Measurements from ENCODE around the gene NOVA2.
A peak's percentile ranks its signal among the peaks of the same experiment; 100 is the strongest.

The NOVA2 gene

GRCh38 chr19:46014941-46015686 lies 41.4 kb upstream of the NOVA2 start:
- peak overlapping the region; percentile 51 for H3K4me3 Mint-ChIP-seq
- ATAC-seq = peak; percentile 62
- H3K27me3 Mint-ChIP-seq = peaks cover 15% of the 10 kb centered on the region
- no peaks in the 10 kb centered on the region for H3K9me3 Mint-ChIP-seq
- peaks cover 4% of the 10 kb centered on the region for H3K36me3 Mint-ChIP-seq (ENCODE audit: low read depth)
- no peak overlapping the region for H3K27ac Mint-ChIP-seq
- peaks cover 18% of the 10 kb centered on the region for H3K4me1 Mint-ChIP-seq
- peak; percentile 67 for DNase-seq

GRCh38 chr19:46014534-46014933 lies 40.9 kb upstream of the NOVA2 start:
- Mint-ChIP-seq H3K4me3 (peak overlapping the region; percentile 12), H3K27ac (no peak overlapping the region), H3K36me3 (ENCODE audit: low read depth) (peaks cover 7% of the 10 kb centered on the region), H3K9me3 (no peaks in the 10 kb centered on the region), H3K27me3 (peaks cover 15% of the 10 kb centered on the region), H3K4me1 (peaks cover 18% of the 10 kb centered on the region)
- ATAC-seq (no peak), DNase-seq (no peak)

- H3K4me1 Mint-ChIP-seq = peaks cover 6% of the 10 kb centered on the region
- H3K9me3 Mint-ChIP-seq = no peaks in the 10 kb centered on the region
- H3K36me3 Mint-ChIP-seq (ENCODE audit: low read depth) = peaks cover 12% of the 10 kb centered on the region
- DNase-seq = peak; percentile 69
- peaks cover 6% of the 10 kb centered on the region for H3K27me3 Mint-ChIP-seq
- no peak overlapping the region for H3K4me3 Mint-ChIP-seq
- no peak overlapping the region for H3K27ac Mint-ChIP-seq
- peak; percentile 65 for ATAC-seq
Measured at GRCh38 chr19:46009530-46010510, 36.2 kb upstream of the NOVA2 start.

GRCh38 chr19:46006411-46006810 lies 32.7 kb upstream of the NOVA2 start:
- Mint-ChIP-seq H3K4me1 (peaks cover 2% of the 10 kb centered on the region), H3K27ac (no peak overlapping the region), H3K36me3 (ENCODE audit: low read depth) (peaks cover 11% of the 10 kb centered on the region), H3K9me3 (no peaks in the 10 kb centered on the region), H3K27me3 (no peaks in the 10 kb centered on the region), H3K4me3 (no peak overlapping the region)
- no peak for DNase-seq
- ATAC-seq = no peak

- DNase-seq = no peak
- no peak overlapping the region for H3K27ac Mint-ChIP-seq
- H3K36me3 Mint-ChIP-seq (ENCODE audit: low read depth) = peaks cover 6% of the 10 kb centered on the region
- no peaks in the 10 kb centered on the region for H3K9me3 Mint-ChIP-seq
- H3K4me3 Mint-ChIP-seq = no peak overlapping the region
- peaks cover 26% of the 10 kb centered on the region for H3K4me1 Mint-ChIP-seq
- ATAC-seq = no peak
- H3K27me3 Mint-ChIP-seq = peaks cover 11% of the 10 kb centered on the region
Measured at GRCh38 chr19:46002678-46003275, 29.1 kb upstream of the NOVA2 start.

GRCh38 chr19:46000491-46001246 lies 27.0 kb upstream of the NOVA2 start:
- Mint-ChIP-seq H3K27ac (no peak overlapping the region), H3K27me3 (peaks cover 11% of the 10 kb centered on the region), H3K36me3 (ENCODE audit: low read depth) (peaks cover 7% of the 10 kb centered on the region), H3K9me3 (no peaks in the 10 kb centered on the region), H3K4me1 (peaks cover 26% of the 10 kb centered on the region), H3K4me3 (peak overlapping the region; percentile 43)
- ATAC-seq (peak; percentile 51), DNase-seq (peak; percentile 63)

GRCh38 chr19:45999653-46000121 lies 26.0 kb upstream of the NOVA2 start:
- DNase-seq (no peak), ATAC-seq (no peak)
- H3K27me3 Mint-ChIP-seq = peaks cover 11% of the 10 kb centered on the region
- no peaks in the 10 kb centered on the region for H3K9me3 Mint-ChIP-seq
- H3K27ac Mint-ChIP-seq = no peak overlapping the region
- H3K4me1 Mint-ChIP-seq = peaks cover 26% of the 10 kb centered on the region
- peak overlapping the region; percentile 43 for H3K4me3 Mint-ChIP-seq
- peaks cover 7% of the 10 kb centered on the region for H3K36me3 Mint-ChIP-seq (ENCODE audit: low read depth)

GRCh38 chr19:45998834-45999233 lies 25.2 kb upstream of the NOVA2 start:
- Mint-ChIP-seq H3K4me3 (no peak overlapping the region), H3K27me3 (peaks cover 11% of the 10 kb centered on the region), H3K27ac (no peak overlapping the region), H3K36me3 (ENCODE audit: low read depth) (peaks cover 7% of the 10 kb centered on the region), H3K9me3 (no peaks in the 10 kb centered on the region), H3K4me1 (peaks cover 29% of the 10 kb centered on the region)
- ATAC-seq (no peak), DNase-seq (no peak)

GRCh38 chr19:45996933-45997332 lies 23.3 kb upstream of the NOVA2 start:
- Mint-ChIP-seq H3K4me1 (peaks cover 29% of the 10 kb centered on the region), H3K27ac (no peak overlapping the region), H3K27me3 (peaks cover 11% of the 10 kb centered on the region), H3K9me3 (no peaks in the 10 kb centered on the region), H3K36me3 (ENCODE audit: low read depth) (peaks cover 7% of the 10 kb centered on the region), H3K4me3 (no peak overlapping the region)
- ATAC-seq = no peak
- DNase-seq = no peak

- no peak for ATAC-seq
- H3K36me3 Mint-ChIP-seq (ENCODE audit: low read depth) = peaks cover 7% of the 10 kb centered on the region
- peaks cover 11% of the 10 kb centered on the region for H3K27me3 Mint-ChIP-seq
- peaks cover 23% of the 10 kb centered on the region for H3K4me1 Mint-ChIP-seq
- no peak overlapping the region for H3K4me3 Mint-ChIP-seq
- H3K27ac Mint-ChIP-seq = no peak overlapping the region
- no peak for DNase-seq
- H3K9me3 Mint-ChIP-seq = no peaks in the 10 kb centered on the region
Measured at GRCh38 chr19:45995715-45996385, 22.2 kb upstream of the NOVA2 start.

- Mint-ChIP-seq H3K27me3 (peaks cover 13% of the 10 kb centered on the region), H3K4me1 (peaks cover 16% of the 10 kb centered on the region), H3K4me3 (no peak within 1 kb of the TSS), H3K27ac (no peak within 1 kb of the TSS), H3K9me3 (no peaks in the 10 kb centered on the region), H3K36me3 (ENCODE audit: low read depth) (peaks cover 7% of the 10 kb centered on the region)
- DNase-seq = peak; percentile 94
- peak; percentile 98 for ATAC-seq
Measured at GRCh38 chr19:45994998-45995714, 21.5 kb upstream of the NOVA2 start, which contains the start of gene CCDC61. TSS of gene CCDC61 (plus strand) at chr19:45995467. CDS start at chr19:46003019, 7,552 bp downstream.

- peaks cover 13% of the 10 kb centered on the region for H3K27me3 Mint-ChIP-seq
- H3K27ac Mint-ChIP-seq = no peak overlapping the region
- DNase-seq = no peak
- peak; percentile 0 for ATAC-seq
- peaks cover 7% of the 10 kb centered on the region for H3K36me3 Mint-ChIP-seq (ENCODE audit: low read depth)
- no peaks in the 10 kb centered on the region for H3K9me3 Mint-ChIP-seq
- H3K4me3 Mint-ChIP-seq = no peak overlapping the region
- peaks cover 10% of the 10 kb centered on the region for H3K4me1 Mint-ChIP-seq
Measured at GRCh38 chr19:45994456-45994997, 20.9 kb upstream of the NOVA2 start.

Data from activated naive CD8-positive, alpha-beta T cell treated with anti-CD3 and anti-CD28 coated beads, Interleukin-2, amount 50 U/mL, for 24 hours (primary cell).